ENCODE results near the gene PABPN1. TPM values are rescaled to one million over a fixed set of nuclear protein-coding genes. Genes with fewer than 3 reads are reported as not detected.

The PABPN1 gene
- total and polyA plus RNA-seq, 2 of the 13 experiments (the other 11 are each of a cell fraction or from before 2014, with no cell fraction given): 233 to 524 TPM

- TF ChIP-seq, protein P1, sequence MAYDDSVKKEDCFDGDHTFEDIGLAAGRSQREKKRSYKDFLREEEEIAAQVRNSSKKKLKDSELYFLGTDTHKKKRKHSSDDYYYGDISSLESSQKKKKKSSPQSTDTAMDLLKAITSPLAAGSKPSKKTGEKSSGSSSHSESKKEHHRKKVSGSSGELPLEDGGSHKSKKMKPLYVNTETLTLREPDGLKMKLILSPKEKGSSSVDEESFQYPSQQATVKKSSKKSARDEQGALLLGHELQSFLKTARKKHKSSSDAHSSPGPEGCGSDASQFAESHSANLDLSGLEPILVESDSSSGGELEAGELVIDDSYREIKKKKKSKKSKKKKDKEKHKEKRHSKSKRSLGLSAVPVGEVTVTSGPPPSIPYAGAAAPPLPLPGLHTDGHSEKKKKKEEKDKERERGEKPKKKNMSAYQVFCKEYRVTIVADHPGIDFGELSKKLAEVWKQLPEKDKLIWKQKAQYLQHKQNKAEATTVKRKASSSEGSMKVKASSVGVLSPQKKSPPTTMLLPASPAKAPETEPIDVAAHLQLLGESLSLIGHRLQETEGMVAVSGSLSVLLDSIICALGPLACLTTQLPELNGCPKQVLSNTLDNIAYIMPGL (CRISPR knock-in tag; IDR thresholded peaks at IDR 0.05; ENCODE audit: borderline replicate concordance in 1 of 2, low read depth in 1 of 2): peak; percentile 71 to 84; a peak in 3 of 4 replicates
- TF ChIP-seq AKAP8 (CRISPR knock-in tag; IDR thresholded peaks at IDR 0.05): no peak
- no peak for TF ChIP-seq SP2 (CRISPR knock-in tag; IDR thresholded peaks at IDR 0.05)
- no peak for TF ChIP-seq PITX1 (CRISPR knock-in tag; IDR thresholded peaks at IDR 0.05)
- TF ChIP-seq, protein P2, sequence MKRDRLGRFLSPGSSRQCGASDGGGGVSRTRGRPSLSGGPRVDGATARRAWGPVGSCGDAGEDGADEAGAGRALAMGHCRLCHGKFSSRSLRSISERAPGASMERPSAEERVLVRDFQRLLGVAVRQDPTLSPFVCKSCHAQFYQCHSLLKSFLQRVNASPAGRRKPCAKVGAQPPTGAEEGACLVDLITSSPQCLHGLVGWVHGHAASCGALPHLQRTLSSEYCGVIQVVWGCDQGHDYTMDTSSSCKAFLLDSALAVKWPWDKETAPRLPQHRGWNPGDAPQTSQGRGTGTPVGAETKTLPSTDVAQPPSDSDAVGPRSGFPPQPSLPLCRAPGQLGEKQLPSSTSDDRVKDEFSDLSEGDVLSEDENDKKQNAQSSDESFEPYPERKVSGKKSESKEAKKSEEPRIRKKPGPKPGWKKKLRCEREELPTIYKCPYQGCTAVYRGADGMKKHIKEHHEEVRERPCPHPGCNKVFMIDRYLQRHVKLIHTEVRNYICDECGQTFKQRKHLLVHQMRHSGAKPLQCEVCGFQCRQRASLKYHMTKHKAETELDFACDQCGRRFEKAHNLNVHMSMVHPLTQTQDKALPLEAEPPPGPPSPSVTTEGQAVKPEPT (CRISPR knock-in tag; IDR thresholded peaks at IDR 0.05; ENCODE audit: low read depth): no peak
- TF ChIP-seq ZNF792 (CRISPR knock-in tag; IDR thresholded peaks at IDR 0.05): 0 out of 2 replicates have a peak, but pooled peaks have one; percentile 32
- no peak for TF ChIP-seq SMAD9 (CRISPR knock-in tag; IDR thresholded peaks at IDR 0.05)
- TF ChIP-seq HES4 (CRISPR knock-in tag; IDR thresholded peaks at IDR 0.05; ENCODE audit: borderline replicate concordance): no peak
- TF ChIP-seq RXRB (CRISPR knock-in tag; IDR thresholded peaks at IDR 0.05; ENCODE audit: borderline replicate concordance): peak; percentile 53; the same call in 1 of the 2 replicates
- no peak for TF ChIP-seq ZNF589 (CRISPR knock-in tag; conservative IDR thresholded peaks at IDR 0.05)
- no peak for TF ChIP-seq ZNF878 (CRISPR knock-in tag; IDR thresholded peaks at IDR 0.05)
- no peak for TF ChIP-seq AHR (CRISPR knock-in tag; IDR thresholded peaks at IDR 0.05)
- TF ChIP-seq, protein P3, sequence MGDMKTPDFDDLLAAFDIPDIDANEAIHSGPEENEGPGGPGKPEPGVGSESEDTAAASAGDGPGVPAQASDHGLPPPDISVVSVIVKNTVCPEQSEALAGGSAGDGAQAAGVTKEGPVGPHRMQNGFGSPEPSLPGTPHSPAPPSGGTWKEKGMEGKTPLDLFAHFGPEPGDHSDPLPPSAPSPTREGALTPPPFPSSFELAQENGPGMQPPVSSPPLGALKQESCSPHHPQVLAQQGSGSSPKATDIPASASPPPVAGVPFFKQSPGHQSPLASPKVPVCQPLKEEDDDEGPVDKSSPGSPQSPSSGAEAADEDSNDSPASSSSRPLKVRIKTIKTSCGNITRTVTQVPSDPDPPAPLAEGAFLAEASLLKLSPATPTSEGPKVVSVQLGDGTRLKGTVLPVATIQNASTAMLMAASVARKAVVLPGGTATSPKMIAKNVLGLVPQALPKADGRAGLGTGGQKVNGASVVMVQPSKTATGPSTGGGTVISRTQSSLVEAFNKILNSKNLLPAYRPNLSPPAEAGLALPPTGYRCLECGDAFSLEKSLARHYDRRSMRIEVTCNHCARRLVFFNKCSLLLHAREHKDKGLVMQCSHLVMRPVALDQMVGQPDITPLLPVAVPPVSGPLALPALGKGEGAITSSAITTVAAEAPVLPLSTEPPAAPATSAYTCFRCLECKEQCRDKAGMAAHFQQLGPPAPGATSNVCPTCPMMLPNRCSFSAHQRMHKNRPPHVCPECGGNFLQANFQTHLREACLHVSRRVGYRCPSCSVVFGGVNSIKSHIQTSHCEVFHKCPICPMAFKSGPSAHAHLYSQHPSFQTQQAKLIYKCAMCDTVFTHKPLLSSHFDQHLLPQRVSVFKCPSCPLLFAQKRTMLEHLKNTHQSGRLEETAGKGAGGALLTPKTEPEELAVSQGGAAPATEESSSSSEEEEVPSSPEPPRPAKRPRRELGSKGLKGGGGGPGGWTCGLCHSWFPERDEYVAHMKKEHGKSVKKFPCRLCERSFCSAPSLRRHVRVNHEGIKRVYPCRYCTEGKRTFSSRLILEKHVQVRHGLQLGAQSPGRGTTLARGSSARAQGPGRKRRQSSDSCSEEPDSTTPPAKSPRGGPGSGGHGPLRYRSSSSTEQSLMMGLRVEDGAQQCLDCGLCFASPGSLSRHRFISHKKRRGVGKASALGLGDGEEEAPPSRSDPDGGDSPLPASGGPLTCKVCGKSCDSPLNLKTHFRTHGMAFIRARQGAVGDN (CRISPR knock-in tag; IDR thresholded peaks at IDR 0.05): no peak
- TF ChIP-seq ZNF367 (CRISPR knock-in tag; IDR thresholded peaks at IDR 0.05; ENCODE audit: borderline replicate concordance): no peak
- no peak for TF ChIP-seq DZIP1 (CRISPR knock-in tag; IDR thresholded peaks at IDR 0.05)
- TF ChIP-seq, protein P4, sequence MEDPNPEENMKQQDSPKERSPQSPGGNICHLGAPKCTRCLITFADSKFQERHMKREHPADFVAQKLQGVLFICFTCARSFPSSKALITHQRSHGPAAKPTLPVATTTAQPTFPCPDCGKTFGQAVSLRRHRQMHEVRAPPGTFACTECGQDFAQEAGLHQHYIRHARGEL (CRISPR knock-in tag; IDR thresholded peaks at IDR 0.05): no peak
- TF ChIP-seq ZFP36L1 (CRISPR knock-in tag; IDR thresholded peaks at IDR 0.05): no peak
Observed at GRCh38 chr14:23299211-23299957, 21.9 kb upstream of the PABPN1 start (continued).
